Activated CD8-positive, alpha-beta memory T cell treated with anti-CD3 and anti-CD28 coated beads, Interleukin-2, amount 50 U/mL, for 48 hours (primary cell): ENCODE results near the gene CEBPA.

Experiments used
- DNase-seq: peaks from one replicate; pipeline ENCODE4 v3.0.0-alpha.2; 2020

The CEBPA gene

DNA sequence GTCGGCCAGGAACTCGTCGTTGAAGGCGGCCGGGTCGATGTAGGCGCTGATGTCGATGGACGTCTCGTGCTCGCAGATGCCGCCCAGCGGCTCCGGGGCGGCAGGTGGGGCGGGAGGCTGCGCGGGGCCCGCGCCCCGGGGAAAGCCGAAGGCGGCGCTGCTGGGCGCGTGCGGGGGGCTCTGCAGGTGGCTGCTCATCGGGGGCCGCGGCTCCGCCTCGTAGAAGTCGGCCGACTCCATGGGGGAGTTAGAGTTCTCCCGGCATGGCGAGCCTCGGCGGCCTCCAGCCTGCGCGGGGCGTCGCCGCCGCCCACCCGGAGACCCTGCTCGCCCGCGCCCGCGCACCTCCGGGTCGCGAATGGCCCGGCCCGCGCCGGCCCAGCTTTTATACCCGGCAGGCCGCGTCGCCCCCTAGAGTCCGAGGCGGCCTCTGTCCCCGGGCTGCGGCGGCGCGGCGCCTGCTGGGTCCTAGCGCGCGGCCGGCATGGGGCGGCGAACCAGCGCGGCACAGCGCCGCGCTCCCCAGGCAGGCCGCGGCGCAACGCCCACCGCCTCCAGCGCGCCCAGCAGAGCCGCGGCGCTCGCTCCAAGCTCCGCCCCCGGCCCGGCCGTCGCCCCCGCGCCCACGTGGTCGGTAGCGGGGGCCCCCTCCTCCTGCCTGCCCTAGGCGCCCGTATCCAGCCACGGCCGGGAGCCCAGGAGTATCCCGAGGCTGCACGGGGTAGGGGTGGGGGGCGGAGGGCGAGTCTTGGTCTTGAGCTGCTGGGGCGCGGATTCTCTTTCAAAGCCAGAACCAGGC, at the start of gene CEBPA:
CEBPA (minus strand) TSS at position 360 of the 799 bp plus-strand sequence; CDS start at position 240, 120 bp downstream.
- DNase-seq: peak; percentile 81

DNA sequence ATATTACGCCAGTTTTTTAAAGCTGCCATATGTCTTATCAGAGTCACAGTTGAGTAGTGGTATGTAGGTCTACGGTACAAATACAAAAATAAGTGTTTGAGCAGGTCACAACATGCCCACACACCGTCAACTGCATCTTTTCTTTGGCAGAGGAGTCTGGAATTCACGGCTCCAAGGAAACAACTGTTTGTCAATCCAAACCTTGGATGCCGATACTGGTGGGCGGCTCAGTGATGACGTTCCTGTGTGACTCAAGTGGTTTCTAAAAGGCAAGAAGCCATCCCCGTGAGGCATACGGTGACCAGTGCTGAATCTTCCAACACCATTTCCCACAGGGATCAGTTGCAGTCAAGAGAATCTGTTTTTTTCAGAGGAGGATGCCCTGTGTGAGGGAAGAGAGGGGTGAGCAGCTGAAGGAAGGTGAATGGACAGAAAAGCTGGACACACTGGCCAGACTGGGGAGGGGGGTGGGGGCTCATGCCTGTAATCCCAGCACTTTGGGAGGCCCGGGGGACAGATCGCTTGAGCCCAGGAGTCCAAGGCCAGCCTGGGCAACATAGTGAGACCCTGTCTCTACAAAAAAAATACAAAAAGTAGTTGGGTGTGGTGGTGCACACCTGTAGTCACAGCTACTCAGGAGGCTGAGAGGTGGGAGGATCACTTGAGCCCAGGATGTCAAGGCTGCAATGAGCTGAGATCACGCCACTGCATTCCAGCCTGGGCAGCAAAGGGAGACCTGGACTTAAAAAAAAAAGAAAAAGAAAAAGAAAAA, 48.4 kb upstream of the CEBPA start:
- no peak for DNase-seq

DNA sequence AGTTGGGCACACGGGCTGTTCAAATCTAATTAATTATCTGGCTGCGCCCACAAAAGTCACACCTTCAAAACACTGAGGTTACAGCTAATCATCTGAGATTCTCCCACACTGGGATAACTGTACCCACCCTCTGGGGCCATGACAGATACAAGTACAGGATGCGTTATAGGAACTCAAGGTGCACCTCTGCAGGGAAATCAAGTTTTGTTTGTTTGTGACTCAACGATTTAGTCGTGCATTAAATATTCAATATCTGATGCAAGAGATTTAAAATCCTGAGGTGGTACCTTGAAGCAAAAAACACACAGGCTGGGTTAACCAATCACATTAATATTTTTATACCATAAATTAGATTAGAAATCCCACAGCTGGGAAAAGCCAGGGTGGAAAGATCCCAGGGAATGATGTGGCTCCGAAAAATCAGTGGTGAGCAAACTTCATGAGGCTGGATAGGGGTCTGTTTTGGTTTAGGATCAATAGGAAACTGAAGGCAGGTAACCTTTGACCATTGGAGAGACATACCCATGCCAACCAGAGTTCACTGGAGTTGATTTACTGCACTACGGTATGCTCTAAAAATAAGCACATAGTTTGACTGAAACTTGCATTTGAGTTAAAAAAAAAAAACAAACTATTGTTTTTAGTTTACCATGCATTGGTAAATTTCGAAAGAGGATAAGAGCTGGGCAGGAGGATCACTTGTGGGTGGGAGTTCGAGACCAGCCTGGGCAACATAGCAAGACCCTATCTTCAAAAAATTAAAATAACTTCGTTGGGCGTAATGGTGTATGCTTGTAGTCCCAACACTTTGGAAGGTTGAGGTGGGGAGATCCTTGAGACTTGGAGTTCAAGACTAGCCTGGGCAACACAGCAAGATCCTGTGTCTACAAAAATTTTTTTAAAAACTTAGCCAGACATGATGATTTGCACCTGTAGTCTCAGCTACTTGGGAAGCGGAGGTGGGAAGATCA, 47.3 kb upstream of the CEBPA start:
- DNase-seq: no peak

DNA sequence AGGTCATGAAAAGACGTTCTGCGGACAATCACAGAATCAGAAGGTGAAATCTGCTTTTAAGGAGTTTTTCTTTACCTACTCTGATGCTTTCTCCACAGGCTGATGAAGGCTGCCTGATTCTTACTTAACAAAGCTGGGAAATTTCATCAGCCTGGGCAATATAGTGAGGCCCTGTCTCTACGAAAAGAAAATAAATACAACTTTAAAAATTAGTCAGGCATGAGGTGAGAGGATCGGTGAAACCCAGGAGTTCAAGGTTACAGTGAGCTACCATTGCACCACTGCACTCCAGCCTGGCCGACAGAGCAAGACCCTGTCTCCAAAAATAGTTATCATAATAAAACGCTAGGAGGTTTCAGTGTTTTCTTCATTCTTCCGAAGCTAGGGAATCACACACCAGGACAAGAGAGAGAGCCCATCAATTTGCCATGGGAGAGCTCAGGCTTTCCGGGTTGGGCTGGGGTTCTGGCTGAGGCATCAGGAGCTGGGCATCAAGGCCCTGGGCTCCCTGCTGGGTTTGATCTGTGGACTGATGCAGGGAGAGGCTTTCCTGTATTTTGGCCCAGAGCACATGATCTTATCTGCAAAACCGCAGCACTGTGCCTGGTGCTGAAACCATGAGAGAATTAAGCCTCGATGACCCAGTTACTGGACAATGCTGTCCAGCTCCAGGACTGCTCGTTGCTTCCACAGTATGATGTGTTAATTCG, 46.1 kb upstream of the CEBPA start:
- DNase-seq: no peak

DNA sequence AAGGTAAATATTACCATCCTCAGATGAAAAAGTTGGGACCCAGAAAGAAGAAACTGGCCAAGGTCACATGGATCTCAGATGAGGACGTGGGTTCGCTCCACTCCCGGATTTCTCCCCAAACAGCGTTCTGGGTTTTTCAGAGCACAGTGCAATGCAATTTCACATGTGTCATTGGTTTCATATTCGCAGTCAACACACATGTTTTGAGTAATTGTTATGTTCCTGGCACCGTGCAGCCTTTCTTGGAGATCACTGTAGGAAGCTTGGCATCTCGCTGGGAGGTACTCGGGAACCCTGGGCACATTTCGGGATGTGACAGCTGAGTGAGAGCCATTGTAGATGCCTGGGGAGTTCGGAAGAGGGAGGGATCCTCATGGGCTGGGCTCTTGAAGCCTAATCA, 45.0 kb upstream of the CEBPA start:
- DNase-seq: no peak

DNA sequence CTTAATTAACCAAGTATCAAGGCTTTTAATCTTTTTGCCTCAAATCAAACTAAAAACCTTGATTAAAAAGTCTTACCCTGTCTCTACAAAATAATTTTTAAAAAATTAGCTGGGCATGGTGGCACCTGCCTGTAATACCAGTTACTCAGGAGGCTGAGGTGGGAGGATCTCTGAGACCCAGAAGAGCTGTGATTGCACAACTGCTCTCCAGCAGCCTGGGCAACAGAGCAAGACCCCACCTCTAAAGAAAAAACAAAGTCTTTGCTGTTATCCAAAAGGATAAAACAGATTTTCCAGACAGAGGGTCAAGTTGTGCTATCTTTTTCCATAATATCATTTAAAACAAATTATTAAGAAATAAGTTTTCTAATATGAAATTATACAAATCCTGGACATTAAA, 44.3 kb upstream of the CEBPA start:
- DNase-seq: no peak

DNA sequence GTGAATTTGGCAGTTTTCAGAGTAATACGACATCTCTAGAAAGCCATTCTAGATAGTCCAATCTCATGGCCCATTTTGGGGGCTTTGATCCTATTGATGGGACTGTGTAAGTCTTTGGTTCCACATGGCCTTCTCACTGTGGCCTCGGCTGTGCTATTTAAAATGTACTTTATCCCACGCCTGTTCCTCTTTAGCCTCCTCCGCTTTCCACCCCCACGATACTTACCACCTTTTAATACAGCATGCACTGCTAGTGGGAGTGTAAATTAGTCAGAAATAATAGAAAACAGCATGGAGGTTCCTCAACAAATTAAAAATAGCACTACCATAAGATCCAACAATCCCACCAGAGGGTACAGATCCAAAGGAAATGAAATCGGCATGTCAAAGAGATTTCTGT, 42.8 kb upstream of the CEBPA start:
- DNase-seq: no peak

DNA sequence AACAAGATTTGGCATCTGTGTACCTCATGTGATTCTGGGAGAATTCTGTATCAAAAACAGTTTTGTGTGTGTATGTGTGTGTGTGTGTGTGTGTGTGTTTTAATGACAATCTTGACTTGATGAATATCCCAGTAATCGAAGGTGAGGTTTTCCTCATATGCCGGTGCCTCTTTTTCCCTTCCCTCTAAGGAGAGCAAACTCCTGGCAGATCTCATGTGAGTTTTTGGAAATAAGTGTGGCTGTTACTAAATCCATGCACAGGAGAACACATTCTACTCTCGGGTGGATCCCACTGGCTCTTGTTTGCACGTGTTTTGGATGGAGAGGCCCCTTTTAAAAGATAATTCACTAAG, 42.2 kb upstream of the CEBPA start:
- DNase-seq: no peak

DNA sequence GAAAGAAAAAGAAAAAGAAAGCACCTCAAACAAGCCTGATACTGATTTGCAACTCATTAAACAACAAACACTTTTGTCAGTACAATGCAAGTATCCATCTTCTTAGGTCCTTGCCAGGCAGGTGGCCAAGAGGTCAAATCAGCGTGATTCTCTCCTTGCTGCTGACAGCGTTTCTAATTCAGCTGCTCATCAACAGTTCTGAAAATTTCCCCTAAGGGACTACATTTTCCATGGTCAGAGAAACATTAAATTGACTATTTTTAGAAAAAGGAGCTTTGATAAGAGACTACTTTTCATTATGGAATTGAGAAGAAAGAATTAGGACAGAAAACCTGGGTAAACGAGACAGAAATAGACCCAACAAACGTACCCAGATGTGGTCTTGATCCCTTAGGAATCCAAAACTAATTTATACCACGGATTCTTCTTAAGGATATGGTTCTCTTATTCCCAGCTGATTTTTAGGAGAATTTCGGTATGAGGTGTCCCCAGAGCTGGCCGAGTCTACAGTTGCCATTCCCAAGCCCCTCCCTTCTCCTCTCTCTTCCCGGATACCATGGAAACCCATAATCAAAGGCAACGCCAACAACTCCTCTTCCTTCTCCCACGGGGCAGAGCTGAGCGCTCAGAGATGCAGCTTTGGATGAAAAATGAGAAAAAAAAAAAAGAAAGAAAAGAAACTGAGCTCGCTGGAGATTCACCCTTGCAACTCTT, 41.7 kb upstream of the CEBPA start:
- no peak for DNase-seq

DNA sequence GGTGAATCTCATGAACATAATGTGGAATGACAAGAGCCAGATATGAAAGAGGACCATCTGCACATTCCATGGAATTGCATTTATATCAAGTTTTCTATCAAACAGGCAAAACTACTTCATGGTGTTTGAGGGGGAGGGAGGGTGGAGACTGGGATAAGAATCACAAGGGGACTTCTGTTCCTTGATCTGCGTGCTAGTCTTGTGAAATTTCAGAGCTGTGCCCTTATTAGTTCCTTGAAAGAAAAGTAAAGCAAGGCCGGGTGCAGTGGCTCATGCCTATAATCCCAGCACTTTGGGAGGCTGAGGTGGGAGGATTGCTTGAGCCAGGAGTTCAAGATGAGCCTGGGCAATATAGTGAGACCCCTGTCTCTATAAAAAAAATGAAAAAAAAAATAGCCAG, 41.0 kb upstream of the CEBPA start:
- DNase-seq: no peak

DNA sequence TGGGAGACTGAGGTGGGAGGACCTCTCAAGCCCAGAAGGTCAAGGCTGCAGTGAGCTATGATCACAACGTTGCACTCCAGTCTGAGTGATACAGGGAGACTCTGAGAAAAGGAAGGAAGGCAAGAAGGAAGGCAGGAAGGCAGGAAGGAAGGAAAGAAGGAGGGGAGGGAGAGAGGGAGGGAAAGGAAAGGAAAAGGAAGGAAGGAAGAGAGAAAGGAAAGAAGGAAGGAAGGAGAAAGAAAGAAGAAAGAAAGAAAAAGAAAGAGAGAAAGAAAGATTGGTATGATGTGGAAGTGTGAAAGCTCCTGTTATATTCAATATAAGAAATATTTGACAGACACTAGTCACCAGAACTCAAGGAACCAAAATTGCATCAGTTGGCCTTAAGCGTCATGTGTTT, 38.7 kb upstream of the CEBPA start:
- no peak for DNase-seq

DNA sequence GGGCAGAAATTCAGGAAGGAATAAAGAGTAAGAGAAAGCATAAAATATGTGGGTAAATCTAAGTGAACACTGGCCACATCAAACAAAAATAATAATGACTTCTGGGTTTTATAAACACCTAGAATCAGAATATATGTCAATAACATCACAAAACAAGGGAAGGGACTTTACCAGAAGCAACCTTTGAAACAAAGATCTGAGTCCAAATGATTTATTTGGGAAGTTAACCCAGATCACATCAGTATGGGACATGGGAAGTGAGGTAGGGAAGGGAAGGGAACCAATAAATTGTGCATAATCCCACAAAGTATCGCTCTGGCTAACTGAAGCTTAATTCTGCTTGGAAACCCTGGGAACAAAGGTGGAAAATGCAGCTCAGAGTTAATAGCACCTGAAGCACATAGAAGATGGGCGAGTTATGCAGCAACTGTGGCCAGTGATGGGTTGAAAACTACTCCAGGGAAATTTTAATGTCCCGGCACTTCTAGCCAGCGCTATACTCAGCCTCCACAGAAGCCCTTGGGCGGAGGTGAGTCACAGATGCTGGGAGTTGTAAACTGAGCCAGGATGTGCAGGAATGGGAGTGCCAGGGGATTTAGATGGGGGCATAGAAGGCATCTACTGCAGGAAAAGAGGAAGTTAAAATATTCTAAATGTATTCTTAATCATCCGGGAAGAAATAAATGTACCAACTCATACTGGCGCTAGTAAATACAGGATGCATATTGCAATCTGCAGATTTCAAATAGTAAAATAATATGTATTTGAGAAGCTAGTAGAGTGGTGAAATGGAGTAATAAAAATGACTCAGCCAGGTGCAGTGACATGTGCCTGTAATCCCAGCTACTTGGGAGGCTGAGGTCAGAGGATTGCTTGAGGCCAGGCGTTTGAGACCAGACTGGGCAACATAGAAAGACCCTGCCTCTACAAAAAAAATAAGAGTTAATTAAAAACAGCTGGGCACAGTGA, 37.0 kb upstream of the CEBPA start:
- DNase-seq: no peak

DNA sequence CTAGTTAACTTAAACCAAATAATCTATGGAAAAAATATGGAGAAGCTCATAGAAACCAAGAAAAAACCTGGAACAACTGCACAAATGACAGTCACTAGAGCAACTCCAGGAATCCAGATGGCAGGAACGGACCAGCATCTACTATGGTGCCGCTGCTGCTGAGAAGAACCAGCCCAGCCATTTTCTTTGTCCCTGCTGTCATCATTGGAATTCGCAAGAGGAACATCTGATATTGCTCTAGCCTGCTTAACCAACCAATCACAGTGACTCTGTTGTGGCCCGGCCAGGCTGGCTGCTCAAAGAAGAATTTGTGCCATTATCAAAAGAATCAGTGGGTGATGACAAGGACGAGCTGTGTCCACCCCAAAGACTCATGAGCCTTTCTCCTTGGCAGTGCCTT, 33.1 kb upstream of the CEBPA start:
- DNase-seq: no peak

DNA sequence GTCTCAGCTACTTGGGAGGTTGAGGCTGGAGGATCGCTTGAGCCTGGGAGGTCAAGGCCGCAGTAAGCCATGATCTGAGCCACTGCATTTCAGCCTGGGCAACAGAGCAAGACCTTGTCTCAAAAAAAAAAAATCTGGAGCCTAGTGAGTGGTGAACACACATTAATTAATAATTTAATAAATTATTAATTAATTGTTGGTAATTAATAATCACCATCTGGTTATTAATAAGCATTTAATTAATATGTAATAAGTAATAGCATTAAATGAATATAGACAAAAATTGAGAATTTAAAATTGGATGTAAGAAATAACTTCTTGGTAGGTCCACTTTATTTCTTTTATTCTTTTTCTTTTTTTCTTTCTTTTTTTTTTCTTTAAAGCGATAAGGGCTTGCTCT, 31.9 kb upstream of the CEBPA start:
- DNase-seq: no peak

DNA sequence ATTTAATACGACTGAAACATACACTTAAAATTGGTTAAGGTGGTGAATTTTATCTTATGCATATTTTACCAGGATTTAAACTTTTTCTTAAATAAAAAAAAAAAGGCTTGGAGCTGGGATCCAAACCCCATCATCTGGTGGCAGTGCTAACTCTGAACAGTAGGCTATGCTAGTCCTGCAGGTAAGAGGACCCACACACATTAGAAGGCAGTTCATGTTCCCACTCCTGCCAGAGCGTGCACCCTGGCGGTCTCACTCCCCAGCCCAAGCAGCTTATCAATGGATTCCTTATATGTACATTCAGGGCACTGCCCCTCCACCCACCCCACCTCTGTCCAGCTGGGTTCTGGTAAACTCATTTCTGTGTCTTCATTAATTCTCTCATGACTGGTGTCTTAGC, 31.3 kb upstream of the CEBPA start:
- no peak for DNase-seq

DNA sequence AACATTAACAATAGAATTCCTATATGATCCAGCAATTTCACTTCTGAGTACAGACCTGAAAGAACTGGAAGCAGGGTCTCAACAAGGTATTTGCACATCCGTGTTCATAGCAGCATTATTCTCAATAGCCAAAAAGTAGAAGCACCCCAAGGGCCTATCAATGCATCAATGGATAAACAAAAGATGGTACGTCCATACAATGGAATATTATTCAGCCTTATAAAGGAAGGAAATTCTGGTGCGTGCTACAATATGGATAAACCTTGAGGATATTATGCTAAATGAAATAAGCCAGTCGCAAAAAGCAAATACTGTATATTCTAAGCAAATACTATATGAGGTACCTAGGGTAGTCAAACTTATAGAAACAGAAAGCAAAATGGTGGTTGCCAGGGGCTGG, 30.8 kb upstream of the CEBPA start:
- DNase-seq: no peak

DNA sequence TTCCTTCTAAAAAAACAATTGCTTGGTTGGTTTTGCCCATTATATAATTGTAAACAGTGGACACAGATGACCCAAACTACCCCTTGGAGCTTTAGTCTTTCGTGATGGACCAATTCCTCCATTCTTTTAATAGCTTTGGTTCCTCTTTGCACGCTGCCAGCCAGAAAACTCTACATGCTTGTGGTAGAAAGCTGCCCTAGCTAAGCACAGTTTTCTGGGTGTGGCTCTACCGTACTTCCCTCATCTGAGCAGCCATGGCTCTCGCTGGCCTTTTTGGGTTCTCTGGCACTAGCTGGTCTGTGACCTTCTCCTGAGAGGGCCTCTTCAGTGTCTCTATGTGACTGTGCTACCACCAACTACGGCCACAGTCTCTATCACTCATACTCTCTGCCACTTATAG, 29.9 kb upstream of the CEBPA start:
- no peak for DNase-seq

DNA sequence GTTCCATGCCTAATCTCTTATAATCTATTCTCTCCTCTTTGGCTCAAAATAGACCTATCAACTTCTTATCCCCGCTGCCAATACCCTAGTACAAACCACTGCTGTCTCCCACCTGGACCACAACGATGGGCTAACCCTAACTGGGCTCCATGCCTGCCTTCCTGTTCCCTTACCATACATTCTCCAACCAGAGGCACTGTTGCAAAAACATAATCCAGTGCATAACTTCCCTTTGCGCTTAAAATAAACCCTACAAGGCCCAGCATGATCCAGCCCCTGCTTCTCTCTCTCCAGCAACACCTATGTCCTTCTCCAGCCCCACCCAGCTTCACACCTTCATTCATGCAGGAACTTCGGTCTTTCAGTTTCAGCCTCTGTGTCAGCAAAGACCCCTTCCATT, 27.4 kb upstream of the CEBPA start:
- no peak for DNase-seq

DNA sequence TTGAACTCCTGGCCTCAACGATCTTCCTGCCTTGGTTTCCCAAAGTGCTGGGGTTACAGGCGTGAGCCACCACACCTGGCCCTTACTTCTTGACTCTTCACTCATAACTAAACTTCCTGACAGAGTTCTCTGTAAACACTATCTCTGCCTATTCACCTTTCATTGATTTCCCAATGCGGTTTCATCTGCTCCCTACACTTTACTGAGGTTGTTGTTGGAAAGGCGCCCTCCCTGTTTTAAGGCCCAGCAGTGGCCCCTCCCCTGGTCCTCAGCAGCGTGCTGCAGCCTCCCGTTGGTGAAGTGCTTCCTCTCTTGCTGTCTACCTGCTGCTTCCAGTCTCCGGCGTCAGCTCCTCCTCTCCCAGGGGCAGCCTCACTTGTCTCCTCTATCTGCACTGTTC, 26.7 kb upstream of the CEBPA start:
- DNase-seq: no peak

DNA sequence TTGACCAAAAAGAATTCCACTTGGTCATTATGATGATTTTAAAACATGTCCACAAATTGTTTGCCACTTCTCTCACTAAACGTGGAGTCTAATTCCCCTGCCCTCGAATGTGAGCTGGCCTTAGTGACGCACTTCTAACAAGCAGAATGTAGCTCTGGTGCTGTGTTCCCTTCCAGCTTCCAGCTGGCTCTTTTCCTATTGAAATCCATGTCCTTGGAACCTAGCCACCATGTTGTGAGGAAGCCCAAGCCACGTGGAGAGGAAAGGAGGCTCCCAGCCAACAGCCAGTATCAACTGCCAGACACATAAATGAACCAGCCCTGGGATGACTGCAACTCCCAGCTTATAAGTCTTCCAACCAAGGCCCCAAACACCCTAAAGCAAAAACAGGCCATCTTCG, 23.6 kb upstream of the CEBPA start:
- DNase-seq: no peak

DNA sequence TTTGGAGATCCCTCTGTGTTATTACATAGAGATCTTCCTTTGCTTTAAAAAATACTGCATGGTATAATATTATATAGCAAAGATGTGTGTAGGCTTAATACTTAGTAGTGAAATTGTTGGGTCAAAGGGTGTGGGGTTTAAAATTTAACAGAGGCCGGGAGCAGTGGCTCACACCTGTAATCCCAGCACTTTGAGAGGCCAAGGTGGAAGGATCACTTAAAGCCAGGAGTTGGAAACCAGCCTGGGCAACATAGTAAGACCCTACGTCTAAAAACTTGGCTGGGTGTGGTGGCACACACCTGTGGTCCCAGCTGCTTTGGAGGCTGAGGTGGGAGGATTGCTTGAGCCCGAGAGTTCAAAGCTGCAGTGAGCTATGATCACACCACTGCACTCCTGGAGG, 22.3 kb upstream of the CEBPA start:
- DNase-seq: no peak
